Naive thymus-derived CD4-positive, alpha-beta T cell (primary cell): ENCODE measurements around the gene SMCO4. TPM values are rescaled to one million over a fixed set of nuclear protein-coding genes. Genes with fewer than 3 reads are reported as not detected.
"Not testable (repeated sequence)": the region's sequence is repeated elsewhere in the genome, so short reads cannot be mapped to it uniquely, and the experiment has no call there.

ENCODE experiments used
- ATAC-seq: fragments of 150-1000 bp; cut with Tn5 transposase; 2 replicates; pipeline ENCODE4 v1.10.0; 2021; ENCODE audit warnings: mild to moderate bottlenecking, moderate library complexity
- CTCF ChIA-PET: fragments of 350-600 bp; sonication (Branson Sonifier 250); formaldehyde crosslinking; loops from one replicate; lab custom pipeline; 2021; ENCODE audit warnings: antibody characterized with exemption; lab: Charles Lee
- POLR2A ChIA-PET: fragments of 350-600 bp; sonication (Branson Sonifier 250); formaldehyde crosslinking; loops from one replicate; lab custom pipeline; 2021; ENCODE audit warnings: antibody characterized with exemption, inconsistent platforms; lab: Charles Lee
- DNase-seq, 9 donors: peaks; one replicate each; pipeline versions ENCODE4 v3.0.0 to v3.0.0-alpha.2; 2020 to 2022; ENCODE audit warnings: mixed read lengths in 1 of 9
- H3K27ac ChIP-seq: one replicate; pipeline ENCODE4 v1.7.0; 2013; ENCODE audit warnings: mild to moderate bottlenecking, low read depth, low read length, moderate library complexity
- H3K27me3 ChIP-seq, 2 donors: one replicate each; pipeline ENCODE4 v1.7.0; 2013; ENCODE audit warnings: low read length in 2 of 2, mild to moderate bottlenecking in 2 of 2, moderate library complexity in 2 of 2; ENCODE audit not compliant: control insufficient read depth in 2 of 2, insufficient read depth in 2 of 2
- H3K36me3 ChIP-seq, 3 experiments: 1 replicate in 2 of 3; 2 replicates in 1 of 3; pipeline ENCODE4 v1.7.0; 2013; ENCODE audit warnings: low read length in 3 of 3, mild to moderate bottlenecking in 3 of 3, moderate library complexity in 1 of 3; ENCODE audit not compliant: insufficient read depth in 3 of 3, control insufficient read depth in 2 of 3
- H3K4me1 ChIP-seq, 2 donors: one replicate each; pipeline ENCODE4 v1.7.0; 2013; ENCODE audit warnings: low read length in 2 of 2, mild to moderate bottlenecking in 2 of 2, moderate library complexity in 1 of 2; ENCODE audit not compliant: control insufficient read depth in 2 of 2, insufficient read depth in 2 of 2
- H3K4me3 ChIP-seq: 2 replicates; pipeline ENCODE4 v1.7.0; 2013; ENCODE audit warnings: mild to moderate bottlenecking, low read length
- H3K9me3 ChIP-seq, 3 experiments: 1 replicate in 2 of 3; 2 replicates in 1 of 3; pipeline ENCODE4 v1.7.0; 2013; ENCODE audit warnings: low read length in 3 of 3; ENCODE audit not compliant: control insufficient read depth in 2 of 3
- H3K27ac Mint-ChIP-seq, 9 donors: one replicate each; pipeline ENCODE4 v1.8.0; 2020 to 2022; ENCODE audit warnings: mixed read lengths in 9 of 9, mild to moderate bottlenecking in 8 of 9, moderate library complexity in 5 of 9, inconsistent platforms in 2 of 9
- H3K27me3 Mint-ChIP-seq, 5 donors: one replicate each; pipeline ENCODE4 v1.8.0; 2021 to 2022; ENCODE audit warnings: mixed read lengths in 5 of 5, mild to moderate bottlenecking in 1 of 5
- H3K36me3 Mint-ChIP-seq, 5 donors: one replicate each; pipeline ENCODE4 v1.8.0; 2020 to 2022; ENCODE audit warnings: mixed read lengths in 5 of 5, mild to moderate bottlenecking in 3 of 5, inconsistent platforms in 1 of 5
- H3K4me1 Mint-ChIP-seq, 7 donors: one replicate each; pipeline ENCODE4 v1.8.0; 2020 to 2022; ENCODE audit warnings: mixed read lengths in 7 of 7, mild to moderate bottlenecking in 3 of 7, inconsistent platforms in 1 of 7
- H3K4me3 Mint-ChIP-seq, 10 donors: one replicate each; pipeline ENCODE4 v1.8.0; 2020 to 2022; ENCODE audit warnings: mild to moderate bottlenecking in 10 of 10, mixed read lengths in 10 of 10, moderate library complexity in 6 of 10, inconsistent platforms in 2 of 10
- H3K9me3 Mint-ChIP-seq, 11 donors: one replicate each; pipeline ENCODE4 v1.8.0; 2020 to 2022; ENCODE audit warnings: mixed read lengths in 11 of 11, mild to moderate bottlenecking in 4 of 11, inconsistent platforms in 1 of 11, moderate library complexity in 1 of 11
- intact Hi-C, 2 donors: fragments of 100-400 bp; cut with micrococcal nuclease; formaldehyde crosslinking; loops; one replicate each; pipeline ENCODE4 v1.15.1; 2023
- polyA plus RNA-seq, 2 donors: library from polyadenylated mRNA; unstranded; fragments of 300-500 nt; fragmentation: Illumina TruSeq; gene quantifications; one replicate each; pipeline ENCODE4 v1.2.3, GENCODE V29; 2021
- total RNA-seq, 6 experiments: library from RNA in 5 of 6; stranded (reverse) in 5 of 6; gene quantifications; 1 replicate in 5 of 6; 2 replicates in 1 of 6; pipeline ENCODE4 v1.2.3 and lab custom pipeline; 2021 to 2026

SMCO4 gene
- total and polyA plus RNA-seq, 7 experiments from 2014 or later, result 0.97 to 34.7 (median 3.9) TPM

GRCh38 chr11:93583490-93583889 is 40.3 kb upstream of the SMCO4 start:
- no peak overlapping the region for H3K27ac ChIP-seq
- H3K4me1 Mint-ChIP-seq, result no peaks in the 10 kb centered on the region
- ATAC-seq (no peak), DNase-seq (no peak)
- H3K4me1 ChIP-seq, result no peaks in the 10 kb centered on the region
- H3K4me3 ChIP-seq, result no peak overlapping the region
- H3K9me3 ChIP-seq, result no peaks in the 10 kb centered on the region
- H3K9me3 Mint-ChIP-seq, result peaks cover 0 to 8% (median 3%) of the 10 kb centered on the region in 11 donors
- no peak overlapping the region for H3K4me3 Mint-ChIP-seq
- intact Hi-C loops, result no loop called here
- peaks cover 5 to 39% (median 21%) of the 10 kb centered on the region in 5 donors for H3K27me3 Mint-ChIP-seq
- no peak overlapping the region for H3K27ac Mint-ChIP-seq
- no peaks in the 10 kb centered on the region for H3K36me3 ChIP-seq
- no peaks in the 10 kb centered on the region for H3K36me3 Mint-ChIP-seq
- H3K27me3 ChIP-seq, result peaks cover 0 to 3% of the 10 kb centered on the region in 2 donors
- CTCF ChIA-PET, result no interaction called here
- POLR2A ChIA-PET, result no interaction called here

- no peak for ATAC-seq
- Histone ChIP-seq H3K4me3 (no peak overlapping the region), H3K36me3 (no peaks in the 10 kb centered on the region), H3K4me1 (no peaks in the 10 kb centered on the region), H3K27me3 (peaks cover 0 to 3% of the 10 kb centered on the region in 2 donors), H3K9me3 (no peaks in the 10 kb centered on the region), H3K27ac (no peak overlapping the region)
- Mint-ChIP-seq H3K27ac (no peak overlapping the region), H3K9me3 (peaks cover 0 to 12% (median 4%) of the 10 kb centered on the region in 11 donors), H3K36me3 (no peaks in the 10 kb centered on the region), H3K4me1 (no peaks in the 10 kb centered on the region), H3K27me3 (peaks cover 8 to 30% (median 22%) of the 10 kb centered on the region in 5 donors), H3K4me3 (no peak overlapping the region)
- CTCF ChIA-PET, result no interaction called here
- intact Hi-C loops, result no loop called here
- no peak for DNase-seq
- POLR2A ChIA-PET, result no interaction called here
Observed at GRCh38 chr11:93579187-93579751, 36.1 kb upstream of the SMCO4 start.

GRCh38 chr11:93577286-93577685 is 34.1 kb upstream of the SMCO4 start:
- no peak overlapping the region for H3K27ac Mint-ChIP-seq
- H3K9me3 Mint-ChIP-seq, result peaks cover 0 to 12% (median 4%) of the 10 kb centered on the region in 11 donors
- H3K27me3 Mint-ChIP-seq, result peaks cover 8 to 18% (median 11%) of the 10 kb centered on the region in 5 donors
- H3K36me3 Mint-ChIP-seq, result no peaks in the 10 kb centered on the region
- ChIA-PET CTCF (no interaction called here), POLR2A (no interaction called here)
- ATAC-seq (no peak), DNase-seq (no peak)
- Histone ChIP-seq H3K4me3 (no peak overlapping the region), H3K4me1 (no peaks in the 10 kb centered on the region), H3K27me3 (peaks cover 0 to 3% of the 10 kb centered on the region in 2 donors), H3K27ac (no peak overlapping the region), H3K9me3 (no peaks in the 10 kb centered on the region), H3K36me3 (no peaks in the 10 kb centered on the region)
- H3K4me3 Mint-ChIP-seq, result no peak overlapping the region
- intact Hi-C loops, result no loop called here
- H3K4me1 Mint-ChIP-seq, result no peaks in the 10 kb centered on the region

GRCh38 chr11:93576870-93577269 is 33.7 kb upstream of the SMCO4 start:
- H3K4me1 ChIP-seq, intact Hi-C loops, H3K27ac Mint-ChIP-seq, CTCF ChIA-PET, H3K4me3 Mint-ChIP-seq, H3K36me3 ChIP-seq, H3K9me3 ChIP-seq, H3K27me3 ChIP-seq, H3K4me1 Mint-ChIP-seq, ATAC-seq, H3K27ac ChIP-seq, H3K36me3 Mint-ChIP-seq, POLR2A ChIA-PET, DNase-seq, H3K4me3 ChIP-seq: not testable (repeated sequence)
- peaks cover 9 to 17% (median 11%) of the 10 kb centered on the region in 5 donors for H3K27me3 Mint-ChIP-seq
- peaks cover 0 to 12% (median 4%) of the 10 kb centered on the region in 11 donors for H3K9me3 Mint-ChIP-seq

- H3K36me3 Mint-ChIP-seq, result no peaks in the 10 kb centered on the region
- ChIA-PET CTCF (no interaction called here), POLR2A (no interaction called here)
- H3K9me3 Mint-ChIP-seq, result peaks cover 0 to 9% (median 0%) of the 10 kb centered on the region in 11 donors
- no peak overlapping the region for H3K4me3 ChIP-seq
- H3K4me1 Mint-ChIP-seq, result no peaks in the 10 kb centered on the region
- intact Hi-C loops, result no loop called here
- H3K27me3 Mint-ChIP-seq, result peaks cover 4 to 15% (median 10%) of the 10 kb centered on the region in 5 donors
- no peak overlapping the region for H3K27ac ChIP-seq
- H3K27me3 ChIP-seq, result peaks cover 0 to 3% of the 10 kb centered on the region in 2 donors
- H3K36me3 ChIP-seq, result no peaks in the 10 kb centered on the region
- H3K4me3 Mint-ChIP-seq, result no peak overlapping the region
- DNase-seq, result no peak
- no peak overlapping the region for H3K27ac Mint-ChIP-seq
- ATAC-seq, result no peak
- H3K4me1 ChIP-seq, result no peaks in the 10 kb centered on the region
- no peaks in the 10 kb centered on the region for H3K9me3 ChIP-seq
Observed at GRCh38 chr11:93574638-93575220, 31.5 kb upstream of the SMCO4 start.

- no peak for DNase-seq
- ChIA-PET CTCF (no interaction called here), POLR2A (no interaction called here)
- H3K9me3 Mint-ChIP-seq, result peaks cover 0 to 4% (median 0%) of the 10 kb centered on the region in 11 donors
- no peak for ATAC-seq
- no peaks in the 10 kb centered on the region for H3K9me3 ChIP-seq
- H3K27me3 ChIP-seq, result no peaks in the 10 kb centered on the region
- H3K4me1 ChIP-seq, result no peaks in the 10 kb centered on the region
- intact Hi-C loops, result no loop called here
- H3K27ac ChIP-seq, result no peak overlapping the region
- H3K27ac Mint-ChIP-seq, result no peak overlapping the region
- no peak overlapping the region for H3K4me3 Mint-ChIP-seq
- no peaks in the 10 kb centered on the region for H3K36me3 Mint-ChIP-seq
- H3K27me3 Mint-ChIP-seq, result peaks cover 0 to 20% (median 10%) of the 10 kb centered on the region in 5 donors
- H3K36me3 ChIP-seq, result no peaks in the 10 kb centered on the region
- no peaks in the 10 kb centered on the region for H3K4me1 Mint-ChIP-seq
- no peak overlapping the region for H3K4me3 ChIP-seq
Observed at GRCh38 chr11:93573184-93573583, 30.0 kb upstream of the SMCO4 start.

GRCh38 chr11:93572621-93573020 is 29.4 kb upstream of the SMCO4 start:
- ATAC-seq (no peak), DNase-seq (no peak)
- H3K9me3 Mint-ChIP-seq, result peaks cover 0 to under 1% (median 0%) of the 10 kb centered on the region in 11 donors
- H3K36me3 Mint-ChIP-seq, result no peaks in the 10 kb centered on the region
- peaks cover 0 to 20% (median 7%) of the 10 kb centered on the region in 5 donors for H3K27me3 Mint-ChIP-seq
- ChIA-PET POLR2A (no interaction called here), CTCF (no interaction called here)
- Histone ChIP-seq H3K27me3 (no peaks in the 10 kb centered on the region), H3K27ac (no peak overlapping the region), H3K36me3 (no peaks in the 10 kb centered on the region), H3K4me1 (no peaks in the 10 kb centered on the region), H3K9me3 (no peaks in the 10 kb centered on the region), H3K4me3 (no peak overlapping the region)
- no peak overlapping the region for H3K4me3 Mint-ChIP-seq
- intact Hi-C loops, result no loop called here
- H3K27ac Mint-ChIP-seq, result no peak overlapping the region
- no peaks in the 10 kb centered on the region for H3K4me1 Mint-ChIP-seq
